SK-N-SH (cell line): Measurements from ENCODE around the gene PTPDC1. TPM values are rescaled to one million over a fixed set of nuclear protein-coding genes. Genes with fewer than 3 reads are reported as not detected.

Experiments used
- CTCF ChIA-PET: fragments of 300-600, 350-600 bp; formaldehyde crosslinking; extraction: SDS; loops from one replicate; lab custom pipeline; 2021; lab: Yijun Ruan, JAX
- POLR2A ChIA-PET: fragments of 350-600 bp; sonication (Branson Sonifier 250); formaldehyde crosslinking; extraction: SDS; loops from one replicate; lab custom pipeline; 2020; ENCODE audit warnings: antibody characterized with exemption, inconsistent platforms; lab: Yijun Ruan, JAX
- DNase-seq: peaks from one replicate; pipeline ENCODE4 v3.0.0; 2012
- H2AFZ ChIP-seq: fragments of 200-600 bp; sonication (generic); 2 replicates; pipeline ENCODE4 v1.8.1; 2016; ENCODE audit warnings: antibody characterized with exemption, mild to moderate bottlenecking, low read depth
- H3F3A ChIP-seq: fragments of 200-600 bp; sonication (generic); replicated peaks from 2 replicates; pipeline ENCODE3; 2016; ENCODE audit warnings: antibody characterized with exemption, mild to moderate bottlenecking; ENCODE audit not compliant: insufficient read depth
- H3K27ac ChIP-seq, 2 experiments: fragments of 200-500 bp in 1 of 2; fragments of 200-600 bp in 1 of 2; sonication (Bioruptor generic) in 1 of 2; sonication (generic), shearing (Covaris generic) in 1 of 2; 2 replicates each; pipeline versions ENCODE4 v1.5.1 to v1.6.1; 2014 to 2016; ENCODE audit warnings: low read depth in 2 of 2, inconsistent platforms in 1 of 2, low read length in 1 of 2, mild to moderate bottlenecking in 1 of 2, mixed read lengths in 1 of 2
- H3K27me3 ChIP-seq: fragments of 200-600 bp; sonication (generic), shearing (Covaris generic); 2 replicates; pipeline ENCODE4 v1.6.1; 2016; ENCODE audit warnings: mixed run types; ENCODE audit not compliant: insufficient read depth
- H3K36me3 ChIP-seq, 2 experiments: fragments of 200-500 bp in 1 of 2; fragments of 200-600 bp in 1 of 2; sonication (Bioruptor generic) in 1 of 2; sonication (generic) in 1 of 2; replicated peaks in 1 of 2; 2 replicates each; pipeline versions ENCODE3 to v1.5.1; 2014 to 2016; ENCODE audit warnings: low read length in 1 of 2, mild to moderate bottlenecking in 1 of 2; ENCODE audit not compliant: insufficient read depth in 2 of 2, control insufficient read depth in 1 of 2
- H3K4me1 ChIP-seq, 2 experiments: fragments of 200-500 bp in 1 of 2; fragments of 200-600 bp in 1 of 2; sonication (Bioruptor generic) in 1 of 2; sonication (generic), shearing (Covaris generic) in 1 of 2; 2 replicates each; pipeline versions ENCODE4 v1.5.1 to v1.6.1; 2014 to 2016; ENCODE audit warnings: low read depth in 1 of 2, low read length in 1 of 2, mixed run types in 1 of 2; ENCODE audit not compliant: insufficient read depth in 2 of 2, control insufficient read depth in 1 of 2
- H3K4me2 ChIP-seq: fragments of 200-600 bp; sonication (generic), shearing (Covaris generic); 2 replicates; pipeline ENCODE4 v1.6.1; 2017; ENCODE audit warnings: mixed run types
- H3K4me3 ChIP-seq, 2 experiments: fragments of 200-500 bp in 1 of 2; fragments of 200-600 bp in 1 of 2; sonication (Bioruptor generic) in 1 of 2; sonication (generic), shearing (Covaris generic) in 1 of 2; 2 replicates each; pipeline versions ENCODE4 v1.5.1 to v1.8.1; 2014 to 2016; ENCODE audit warnings: low read depth in 2 of 2, inconsistent platforms in 1 of 2, low read length in 1 of 2, mild to moderate bottlenecking in 1 of 2, mixed read lengths in 1 of 2, moderate library complexity in 1 of 2
- H3K79me2 ChIP-seq: fragments of 200-600 bp; sonication (generic); 2 replicates; pipeline ENCODE4 v1.8.1; 2017; ENCODE audit warnings: mild to moderate bottlenecking; ENCODE audit not compliant: insufficient read depth
- H3K9ac ChIP-seq: fragments of 200-600 bp; sonication (generic); 2 replicates; pipeline ENCODE4 v1.6.1; 2017; ENCODE audit warnings: mixed run types
- H3K9me2 ChIP-seq: fragments of 200-600 bp; sonication (generic); 2 replicates; pipeline ENCODE4 v1.6.1; 2017; ENCODE audit warnings: mixed run types
- H3K9me3 ChIP-seq: fragments of 200-600 bp; sonication (generic); 2 replicates; pipeline ENCODE4 v1.6.1; 2017; ENCODE audit warnings: mixed run types, mild to moderate bottlenecking, moderate library complexity
- H4K20me1 ChIP-seq: fragments of 200-600 bp; sonication (generic); 2 replicates; pipeline ENCODE4 v1.6.1; 2017; ENCODE audit warnings: mild to moderate bottlenecking, mixed run types; ENCODE audit not compliant: insufficient read depth
- ELF1 ChIP-seq: IDR thresholded peaks from 2 replicates; pipeline ENCODE4 v1.4.0; 2012
- EP300 ChIP-seq, 2 experiments: IDR thresholded peaks; 2 replicates each; pipeline versions ENCODE4 v1.4.0 to v1.6.1; 2012; ENCODE audit warnings: borderline replicate concordance in 1 of 2, low read depth in 1 of 2, low read length in 1 of 2
- EZH2phosphoT487 ChIP-seq: fragments of 200-600 bp; sonication (generic); IDR thresholded peaks from 2 replicates; pipeline ENCODE4 v1.6.1; 2017; ENCODE audit warnings: low read depth, mixed run types, mild to moderate bottlenecking, antibody characterized with exemption, moderate library complexity, borderline replicate concordance
- GABPA ChIP-seq: IDR thresholded peaks from 2 replicates; pipeline ENCODE4 v1.4.0; 2012; ENCODE audit warnings: low read depth, mild to moderate bottlenecking
- GATA2 ChIP-seq: sonication (generic); formaldehyde crosslinking; IDR thresholded peaks from 2 replicates; pipeline ENCODE4 v1.5.0; 2020; ENCODE audit warnings: mild to moderate bottlenecking, missing genetic modification reagents
- IRF3 ChIP-seq: fragments of 150-350 bp; IDR thresholded peaks from 2 replicates; pipeline ENCODE4 v1.6.1; 2016; ENCODE audit warnings: mild to moderate bottlenecking, low read depth, low read length
- JUND ChIP-seq: IDR thresholded peaks from 2 replicates; pipeline ENCODE4 v1.4.0; 2012
- MAX ChIP-seq: IDR thresholded peaks from 2 replicates; pipeline ENCODE4 v1.4.0; 2012; ENCODE audit warnings: low read depth
- RAD21 ChIP-seq: IDR thresholded peaks from 2 replicates; pipeline ENCODE4 v1.6.1; 2012; ENCODE audit warnings: mild to moderate bottlenecking, low read length
- SMC3 ChIP-seq: IDR thresholded peaks from 2 replicates; pipeline ENCODE4 v1.6.1; 2012; ENCODE audit warnings: low read depth, low read length, improper control_type of control experiment
- TAF1 ChIP-seq: IDR thresholded peaks from 2 replicates; pipeline ENCODE4 v1.6.1; 2012; ENCODE audit warnings: low read depth, mild to moderate bottlenecking, low read length, moderate library complexity, borderline replicate concordance
- TCF12 ChIP-seq: IDR thresholded peaks from 2 replicates; pipeline ENCODE4 v1.4.0; 2012
- WGBS: methylation state at CpG from one replicate; pipeline ENCODE4 v1.1.6; 2017; ENCODE audit warnings: low lambda C conversion rate; 5-methylcytosine and 5-hydroxymethylcytosine counted together
- polyA plus RNA-seq, 3 experiments: library from polyadenylated mRNA; depleted of rRNA; stranded (reverse); fragments of >200 nt; gene quantifications; 2 replicates each; pipeline ENCODE4 v1.2.3, GENCODE V29; 2012
- TF ChIP-seq, protein P1 (sequence below): IDR thresholded peaks from 2 replicates; pipeline ENCODE4; 2012
- TF ChIP-seq, protein P2 (sequence below): IDR thresholded peaks from 2 replicates; pipeline ENCODE4 v1.4.0; 2012; ENCODE audit warnings: low read depth, borderline replicate concordance

PTPDC1 gene
- polyA plus RNA-seq, 1 of the 3 experiments (the other 2 are of a cell fraction) = 3.7 TPM

- Histone ChIP-seq H3K9me3 (no peaks in the 10 kb centered on the region), H2AFZ (no peak overlapping the region), H3F3A (peaks cover 10% of the 10 kb centered on the region), H3K36me3 (no peaks in the 10 kb centered on the region), H3K9me2 (no peaks in the 10 kb centered on the region), H3K27ac (peak overlapping the region; percentile 6 to 31; a peak in 3 of 4 replicates), H4K20me1 (no peaks in the 10 kb centered on the region), H3K4me2 (no peak overlapping the region), H3K79me2 (no peaks in the 10 kb centered on the region), H3K4me3 (no peak overlapping the region), H3K9ac (no peak overlapping the region), H3K4me1 (no peaks in the 10 kb centered on the region; a peak in 2 of 4 replicates), H3K27me3 (no peaks in the 10 kb centered on the region)
- no peak for DNase-seq
- CTCF ChIA-PET = interaction anchor here (1.4 to 1.5 kb wide), 2 partner anchors 38 to 45 kb away, joined by 3 read pairs; no protein-coding TSS in a partner anchor
- 81% methylated on average over 3 of the region's 3 CpGs for WGBS
- POLR2A ChIA-PET = no interaction called here
- TF ChIP-seq EZH2phosphoT487 (no peak), JUND (0 out of 2 replicates have a peak, but pooled peaks have one; percentile 4)
Observed at GRCh38 chr9:94110821-94111252, 26.6 kb downstream of the PTPDC1 start.

DNA sequence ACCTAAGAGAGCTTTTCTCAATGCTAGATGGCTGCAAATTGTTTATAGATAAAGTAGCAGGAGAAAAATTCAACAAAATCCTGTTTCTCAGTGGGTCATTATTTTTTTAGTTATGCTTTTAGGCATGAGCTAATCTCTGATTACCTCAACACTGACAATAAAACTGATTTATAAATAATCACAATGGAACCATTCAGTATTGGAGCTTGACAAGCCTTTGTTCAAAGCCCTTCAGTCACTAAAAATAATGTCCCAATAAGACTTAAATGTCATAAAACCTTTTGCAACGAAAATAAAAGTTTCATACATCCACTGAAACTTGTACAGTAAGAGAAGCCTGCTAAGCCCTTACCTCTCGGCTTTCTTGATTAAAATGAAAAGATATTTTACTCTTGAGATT lies 27.2 kb downstream of the PTPDC1 start:
- CTCF ChIA-PET = interaction anchor here (1.5 kb wide), 1 partner anchor 38 kb away, joined by 3 read pairs; no protein-coding TSS in a partner anchor
- no peak overlapping the region for H3K4me3 ChIP-seq
- H4K20me1 ChIP-seq = no peaks in the 10 kb centered on the region
- TF ChIP-seq RAD21 = no peak
- H3K27me3 ChIP-seq = no peaks in the 10 kb centered on the region
- POLR2A ChIA-PET = no interaction called here
- WGBS = 77% methylated on average over 2 of the region's 2 CpGs
- H3F3A ChIP-seq = peaks cover 10% of the 10 kb centered on the region
- H3K36me3 ChIP-seq = no peaks in the 10 kb centered on the region
- no peaks in the 10 kb centered on the region; a peak in 2 of 4 replicates for H3K4me1 ChIP-seq
- H2AFZ ChIP-seq = no peak overlapping the region
- DNase-seq = no peak
- H3K27ac ChIP-seq = peak overlapping the region in 1 of 2 experiments; percentile 31; a peak in 2 of 4 replicates
- no peaks in the 10 kb centered on the region for H3K79me2 ChIP-seq
- H3K4me2 ChIP-seq = no peak overlapping the region
- no peaks in the 10 kb centered on the region for H3K9me3 ChIP-seq
- no peaks in the 10 kb centered on the region for H3K9me2 ChIP-seq
- no peak overlapping the region for H3K9ac ChIP-seq

- ChIA-PET CTCF (no interaction called here), POLR2A (no interaction called here)
- no peak for TF ChIP-seq GATA2 (CRISPR knock-in tag)
- TF ChIP-seq SMC3 = no peak
- no peak for TF ChIP-seq ELF1
- TF ChIP-seq, protein P1, sequence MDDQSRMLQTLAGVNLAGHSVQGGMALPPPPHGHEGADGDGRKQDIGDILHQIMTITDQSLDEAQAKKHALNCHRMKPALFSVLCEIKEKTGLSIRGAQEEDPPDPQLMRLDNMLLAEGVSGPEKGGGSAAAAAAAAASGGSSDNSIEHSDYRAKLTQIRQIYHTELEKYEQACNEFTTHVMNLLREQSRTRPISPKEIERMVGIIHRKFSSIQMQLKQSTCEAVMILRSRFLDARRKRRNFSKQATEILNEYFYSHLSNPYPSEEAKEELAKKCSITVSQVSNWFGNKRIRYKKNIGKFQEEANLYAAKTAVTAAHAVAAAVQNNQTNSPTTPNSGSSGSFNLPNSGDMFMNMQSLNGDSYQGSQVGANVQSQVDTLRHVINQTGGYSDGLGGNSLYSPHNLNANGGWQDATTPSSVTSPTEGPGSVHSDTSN = no peak
- TF ChIP-seq, protein P2, sequence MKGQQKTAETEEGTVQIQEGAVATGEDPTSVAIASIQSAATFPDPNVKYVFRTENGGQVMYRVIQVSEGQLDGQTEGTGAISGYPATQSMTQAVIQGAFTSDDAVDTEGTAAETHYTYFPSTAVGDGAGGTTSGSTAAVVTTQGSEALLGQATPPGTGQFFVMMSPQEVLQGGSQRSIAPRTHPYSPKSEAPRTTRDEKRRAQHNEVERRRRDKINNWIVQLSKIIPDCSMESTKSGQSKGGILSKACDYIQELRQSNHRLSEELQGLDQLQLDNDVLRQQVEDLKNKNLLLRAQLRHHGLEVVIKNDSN = no peak
- TF ChIP-seq MAX = no peak
- TF ChIP-seq IRF3 = no peak
- TF ChIP-seq TAF1 = no peak
- TF ChIP-seq EP300 (IDR thresholded peaks at IDR 0.05; ENCODE audit: borderline replicate concordance in 1 of 2, low read depth in 1 of 2, low read length in 1 of 2) = no peak
- TF ChIP-seq GABPA = no peak
- no peak for TF ChIP-seq TCF12
Observed at GRCh38 chr9:94112716-94113465, 28.6 kb downstream of the PTPDC1 start.

More at GRCh38 chr9:94112716-94113465, 28.6 kb downstream of the PTPDC1 start:
- Histone ChIP-seq H3K4me3 (no peak overlapping the region), H3K9me3 (no peaks in the 10 kb centered on the region), H3K79me2 (no peaks in the 10 kb centered on the region), H3K4me1 (no peaks in the 10 kb centered on the region; a peak in 2 of 4 replicates), H3K27ac (no peak overlapping the region), H3K4me2 (no peak overlapping the region), H3K36me3 (no peaks in the 10 kb centered on the region), H3K9me2 (no peaks in the 10 kb centered on the region), H2AFZ (no peak overlapping the region), H3K27me3 (no peaks in the 10 kb centered on the region), H3F3A (peaks cover 10% of the 10 kb centered on the region), H4K20me1 (no peaks in the 10 kb centered on the region), H3K9ac (no peak overlapping the region)
- DNase-seq = no peak
- 85% methylated on average over 8 of the region's 8 CpGs for WGBS
